Pancreas (tissue), 10 donors: ENCODE measurements around the gene TRAF7. TPM values are rescaled to one million over a fixed set of nuclear protein-coding genes. Genes with fewer than 3 reads are reported as not detected.

Source experiments
- ATAC-seq, 4 donors: fragments of 200-7000 bp; cut with Tn5 transposase; one replicate each; pipeline versions ENCODE4 v1.8.0 to v1.9.1; 2020; ENCODE audit warnings: mild to moderate bottlenecking in 4 of 4, moderate library complexity in 4 of 4
- DNase-seq, 6 donors: peaks; one replicate each; pipeline ENCODE4 v3.0.0-alpha.2; 2020
- FAIRE-seq: peaks from 2 replicates; lab custom pipeline; 2012; peaks lifted over from hg19 to GRCh38; lab: Jason Lieb, UNC
- H3K27ac ChIP-seq, 4 donors: fragments of 200-600 bp; sonication (generic); 1 replicate in 3 of 4; 2 replicates in 1 of 4; pipeline versions ENCODE4 v1.5.0 to v1.8.0; 2020
- H3K27me3 ChIP-seq, 4 donors: fragments of 200-600 bp; one replicate each; pipeline ENCODE4 v1.8.0; 2021
- H3K36me3 ChIP-seq, 3 donors: fragments of 200-600 bp; sonication (generic) in 1 of 3; one replicate each; pipeline versions ENCODE4 v1.5.0 to v1.8.0; 2020 to 2021
- H3K4me1 ChIP-seq, 3 donors: fragments of 200-600 bp; one replicate each; pipeline ENCODE4 v1.8.0; 2021
- H3K4me3 ChIP-seq, 4 donors: fragments of 200-600 bp; sonication (generic) in 2 of 4; one replicate each; pipeline versions ENCODE4 v1.5.0 to v1.8.0; 2020 to 2021
- H3K9me3 ChIP-seq, 4 donors: fragments of 200-600 bp; one replicate each; pipeline ENCODE4 v1.8.0; 2021
- WGBS, 2 donors: extraction: QIAGEN DNeasy Blood & Tissue Kit; methylation state at CpG; one replicate each; pipeline ENCODE4 v1.1.7; 2013; 5-methylcytosine and 5-hydroxymethylcytosine counted together
- intact Hi-C, 3 donors: fragments of 100-400 bp; cut with DNase I; formaldehyde crosslinking; loops; one replicate each; pipeline versions ENCODE4 v1.11.1 to v1.14.2; 2022
- polyA plus RNA-seq, 2 donors: library from polyadenylated mRNA; stranded (reverse); fragments of 200-250 nt; gene quantifications; one replicate each; pipeline ENCODE4 v1.2.3, GENCODE V29; 2013
- total RNA-seq, 6 donors: library from RNA; stranded (reverse); fragmentation: NEBNext Ultra II Directional in 4 of 6; extraction: Animal tissue kit (Norgen Biotek cat#: 25700) in 4 of 6; gene quantifications; one replicate each; pipeline versions ENCODE4 v1.2.1 to v1.2.4, GENCODE V29; 2021 to 2023
- TF ChIP-seq, protein P1 (sequence below), 4 donors: fragments of 200-600 bp; sonication (generic) in 3 of 4; IDR thresholded peaks; one replicate each; pipeline versions ENCODE4 v1.5.0 to v1.8.0; 2021; ENCODE audit warnings: antibody characterized with exemption in 4 of 4
- donor health status: healthy with polysubstance abuse.
- donor health status: DM: no; HTN: no; CAD: no; lungs with moderate emphysema.
- donor health status: DM: no; HTN: no; CAD: no.
- donor health status: control.
- donor health status: control.
- donor health status: Bipolar disorder and iron deficiency.
- donor health status: DM: yes; HTN: yes; CAD: no.
- donor health status: DM: no; HTN: no; CAD: no.
- donor health status: DM: no; HTN: no; CAD: no.
- donor health status: DM: yes; HTN: yes; CAD: no.

Gene TRAF7
- total and polyA plus RNA-seq, 8 donors = 24.5 to 45.1 (median 34.5) TPM

DNA sequence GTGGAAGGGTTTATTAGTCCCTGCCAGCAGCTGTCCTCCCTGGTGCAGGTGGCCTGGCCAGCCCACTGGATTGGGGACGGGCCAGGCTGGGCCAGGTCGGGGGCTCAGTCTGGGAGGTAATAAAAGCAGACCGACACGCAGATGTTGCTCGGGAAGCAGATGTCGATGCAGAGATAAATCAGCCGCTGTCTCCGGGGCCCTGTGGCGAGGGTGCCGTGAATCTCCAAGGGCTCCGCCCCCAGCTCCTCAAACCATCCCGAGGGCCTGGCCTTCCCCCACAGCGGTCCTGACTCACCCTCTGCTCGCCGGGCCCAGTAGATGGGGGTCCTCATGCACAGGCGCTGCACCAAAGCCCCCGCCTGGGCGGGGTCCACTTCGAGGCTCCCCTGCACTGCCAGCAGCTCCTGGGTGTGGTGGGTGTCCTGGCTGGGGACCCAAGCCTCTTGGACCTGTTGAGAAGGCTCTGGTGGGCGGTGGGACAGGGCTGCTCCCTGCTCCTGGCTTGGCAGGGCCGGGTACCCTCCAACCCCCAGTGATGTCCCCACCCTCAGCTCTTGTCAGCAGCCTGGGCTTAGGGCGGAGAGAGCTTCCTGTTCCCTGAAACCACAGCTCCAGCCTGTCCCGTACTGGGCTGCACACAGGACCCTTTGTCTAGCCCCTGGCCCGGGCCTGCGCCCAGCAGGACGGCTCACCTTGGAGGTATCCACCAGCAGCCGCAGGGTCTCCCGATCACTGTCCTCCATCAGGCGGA lies 53.9 kb downstream of the TRAF7 start:
- FAIRE-seq = no peak
- TF ChIP-seq, protein P1, sequence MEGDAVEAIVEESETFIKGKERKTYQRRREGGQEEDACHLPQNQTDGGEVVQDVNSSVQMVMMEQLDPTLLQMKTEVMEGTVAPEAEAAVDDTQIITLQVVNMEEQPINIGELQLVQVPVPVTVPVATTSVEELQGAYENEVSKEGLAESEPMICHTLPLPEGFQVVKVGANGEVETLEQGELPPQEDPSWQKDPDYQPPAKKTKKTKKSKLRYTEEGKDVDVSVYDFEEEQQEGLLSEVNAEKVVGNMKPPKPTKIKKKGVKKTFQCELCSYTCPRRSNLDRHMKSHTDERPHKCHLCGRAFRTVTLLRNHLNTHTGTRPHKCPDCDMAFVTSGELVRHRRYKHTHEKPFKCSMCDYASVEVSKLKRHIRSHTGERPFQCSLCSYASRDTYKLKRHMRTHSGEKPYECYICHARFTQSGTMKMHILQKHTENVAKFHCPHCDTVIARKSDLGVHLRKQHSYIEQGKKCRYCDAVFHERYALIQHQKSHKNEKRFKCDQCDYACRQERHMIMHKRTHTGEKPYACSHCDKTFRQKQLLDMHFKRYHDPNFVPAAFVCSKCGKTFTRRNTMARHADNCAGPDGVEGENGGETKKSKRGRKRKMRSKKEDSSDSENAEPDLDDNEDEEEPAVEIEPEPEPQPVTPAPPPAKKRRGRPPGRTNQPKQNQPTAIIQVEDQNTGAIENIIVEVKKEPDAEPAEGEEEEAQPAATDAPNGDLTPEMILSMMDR (IDR thresholded peaks at IDR 0.05) = no peak
- peak in 2 of 6 donors; percentile 45 to 74 for DNase-seq
- no peak overlapping the region for H3K27ac ChIP-seq
- WGBS, 2 donors = 92 to 93% methylated on average over 28 to 29 of the region's 29 CpGs
- no peak overlapping the region for H3K4me3 ChIP-seq
- H3K36me3 ChIP-seq = peaks cover 0 to 23% (median 5%) of the 10 kb centered on the region in 3 donors
- intact Hi-C loops = no loop called here
- ATAC-seq = no peak
- H3K27me3 ChIP-seq = no peaks in the 10 kb centered on the region
- H3K9me3 ChIP-seq = no peaks in the 10 kb centered on the region
- peaks cover 12 to 29% (median 18%) of the 10 kb centered on the region in 3 donors for H3K4me1 ChIP-seq

GRCh38 chr16:2210009-2210332 lies 54.4 kb downstream of the TRAF7 start:
- Histone ChIP-seq H3K9me3 (no peaks in the 10 kb centered on the region), H3K4me1 (peaks cover 12 to 25% (median 18%) of the 10 kb centered on the region in 3 donors), H3K4me3 (no peak overlapping the region), H3K27ac (no peak overlapping the region), H3K27me3 (no peaks in the 10 kb centered on the region), H3K36me3 (peaks cover 0 to 23% (median 5%) of the 10 kb centered on the region in 3 donors)
- DNase-seq = peak in 3 of 6 donors; percentile 41 to 76 (median 53)
- no peak for FAIRE-seq
- WGBS, 2 donors = 92 to 95% methylated on average over 17 of the region's 17 CpGs
- intact Hi-C loops = no loop called here
- ATAC-seq = no peak
- TF ChIP-seq, protein P1 (IDR thresholded peaks at IDR 0.05) = no peak

DNA sequence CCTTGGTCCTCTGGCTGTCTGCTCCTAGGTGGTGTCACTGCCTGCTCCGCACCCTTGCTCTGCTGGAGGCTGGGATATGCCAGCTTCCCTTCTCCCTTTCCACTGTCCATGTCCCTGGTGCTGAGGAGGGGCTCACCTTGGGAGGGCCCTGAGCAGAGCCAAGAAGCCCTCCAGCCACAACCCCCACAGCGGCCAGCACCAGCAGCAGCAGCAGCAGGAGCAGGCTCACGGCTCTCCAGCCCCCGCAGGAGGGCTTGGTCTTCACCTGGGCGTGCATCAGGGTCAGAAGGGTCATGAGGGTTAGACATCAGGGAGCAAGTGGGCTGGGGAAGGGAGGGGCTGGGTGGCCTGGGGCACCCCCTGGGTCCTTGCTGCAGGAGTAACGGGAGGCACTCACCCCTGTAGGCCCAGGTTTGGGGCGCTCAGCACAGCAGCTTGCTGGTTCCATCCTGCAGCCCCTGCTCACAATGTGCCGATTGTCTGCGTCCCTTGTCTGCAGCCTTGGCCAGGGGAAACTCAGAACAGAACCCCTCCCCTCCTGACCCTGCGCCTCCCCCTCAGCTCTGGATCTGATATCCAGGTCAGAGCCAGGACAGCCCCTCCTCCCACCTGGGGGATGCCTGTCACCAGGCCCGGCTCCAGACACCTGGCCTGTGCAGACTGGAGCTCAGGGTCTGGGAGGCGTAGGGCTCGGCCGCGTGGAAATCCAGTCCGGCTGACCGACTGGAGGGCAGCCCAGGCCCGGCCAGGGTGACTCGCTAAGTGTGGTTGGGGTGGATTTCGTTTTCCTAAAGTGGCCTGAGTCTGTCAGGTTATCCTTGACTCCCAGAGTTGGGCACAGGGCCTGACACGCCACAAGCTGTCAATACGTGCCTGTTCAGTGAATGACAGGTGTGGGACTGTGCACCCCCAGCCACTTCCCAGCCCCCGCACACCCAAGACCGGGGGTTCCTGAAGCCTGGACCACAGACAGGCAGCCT lies 55.1 kb downstream of the TRAF7 start, which contains the start of gene BRICD5:
Gene BRICD5 (minus strand): TSS at position 478 of the 980 bp plus-strand sequence. CDS start 30 bp downstream, at position 448.
- FAIRE-seq = no peak
- H3K27me3 ChIP-seq = no peaks in the 10 kb centered on the region

DNA sequence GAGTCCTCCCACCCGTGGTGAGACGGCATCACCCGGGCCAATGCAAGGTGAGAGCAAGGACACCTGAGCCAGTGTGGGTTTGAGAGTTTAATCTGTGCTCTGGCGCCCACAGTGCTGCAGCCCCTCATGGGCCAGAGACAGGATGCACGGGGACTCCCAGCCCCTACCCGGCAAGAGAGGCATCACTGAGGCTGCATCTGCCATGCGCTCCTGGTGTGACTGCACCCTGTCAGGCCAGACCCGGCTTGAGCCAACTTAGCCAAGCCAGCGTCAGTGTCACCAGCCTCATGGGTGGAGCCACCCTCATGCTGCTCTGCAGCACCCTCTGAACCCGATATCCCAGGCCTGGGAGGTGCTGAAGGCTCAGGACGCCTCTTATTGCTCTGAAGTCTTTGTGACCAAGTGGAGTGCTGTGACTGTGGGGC lies 56.4 kb downstream of the TRAF7 start:
- 64 to 76% methylated on average over 11 of the region's 11 CpGs for whole genome bisulfite sequencing, 2 donors
- FAIRE-seq (no peak), ATAC-seq (no peak), DNase-seq (peak in 2 of 6 donors; percentile 40 to 74)
- peaks cover 12 to 22% (median 18%) of the 10 kb centered on the region in 3 donors for H3K4me1 ChIP-seq
- H3K4me3 ChIP-seq = no peak overlapping the region
- H3K27ac ChIP-seq = peak overlapping the region; percentile 10 to 35 (median 29)
- no peaks in the 10 kb centered on the region for H3K9me3 ChIP-seq
- intact Hi-C loops = no loop called here
- TF ChIP-seq, protein P1 (IDR thresholded peaks at IDR 0.05) = no peak
- no peaks in the 10 kb centered on the region for H3K27me3 ChIP-seq
- peaks cover 0 to 23% (median 5%) of the 10 kb centered on the region in 3 donors for H3K36me3 ChIP-seq

More for the DNA sequence above, 55.1 kb downstream of the TRAF7 start, which contains the start of gene BRICD5:
- H3K36me3 ChIP-seq = peaks cover 0 to 23% (median 5%) of the 10 kb centered on the region in 3 donors
- no peak for ATAC-seq
- H3K4me3 ChIP-seq = no peak within 1 kb of the TSS
- no peak within 1 kb of the TSS for H3K27ac ChIP-seq
- 77 to 82% methylated on average over 24 of the region's 24 CpGs for WGBS, 2 donors
- peaks cover 12 to 25% (median 18%) of the 10 kb centered on the region in 3 donors for H3K4me1 ChIP-seq
- H3K9me3 ChIP-seq = no peaks in the 10 kb centered on the region
- TF ChIP-seq, protein P1 (IDR thresholded peaks at IDR 0.05) = no peak
- peak in 3 of 6 donors; percentile 41 to 74 (median 54) for DNase-seq
- intact Hi-C loops = no loop called here
